ENCODE measurements around the gene CACNA1G. TPM values are rescaled to one million over a fixed set of nuclear protein-coding genes. Genes with fewer than 3 reads are reported as not detected.
A peak's percentile ranks its signal among the peaks of the same experiment; 100 is the strongest.

Gene CACNA1G
- total and polyA plus RNA-seq, 4 donors, result under 0.01 to 0.14 (median 0.01) TPM; not detected in 1

DNA sequence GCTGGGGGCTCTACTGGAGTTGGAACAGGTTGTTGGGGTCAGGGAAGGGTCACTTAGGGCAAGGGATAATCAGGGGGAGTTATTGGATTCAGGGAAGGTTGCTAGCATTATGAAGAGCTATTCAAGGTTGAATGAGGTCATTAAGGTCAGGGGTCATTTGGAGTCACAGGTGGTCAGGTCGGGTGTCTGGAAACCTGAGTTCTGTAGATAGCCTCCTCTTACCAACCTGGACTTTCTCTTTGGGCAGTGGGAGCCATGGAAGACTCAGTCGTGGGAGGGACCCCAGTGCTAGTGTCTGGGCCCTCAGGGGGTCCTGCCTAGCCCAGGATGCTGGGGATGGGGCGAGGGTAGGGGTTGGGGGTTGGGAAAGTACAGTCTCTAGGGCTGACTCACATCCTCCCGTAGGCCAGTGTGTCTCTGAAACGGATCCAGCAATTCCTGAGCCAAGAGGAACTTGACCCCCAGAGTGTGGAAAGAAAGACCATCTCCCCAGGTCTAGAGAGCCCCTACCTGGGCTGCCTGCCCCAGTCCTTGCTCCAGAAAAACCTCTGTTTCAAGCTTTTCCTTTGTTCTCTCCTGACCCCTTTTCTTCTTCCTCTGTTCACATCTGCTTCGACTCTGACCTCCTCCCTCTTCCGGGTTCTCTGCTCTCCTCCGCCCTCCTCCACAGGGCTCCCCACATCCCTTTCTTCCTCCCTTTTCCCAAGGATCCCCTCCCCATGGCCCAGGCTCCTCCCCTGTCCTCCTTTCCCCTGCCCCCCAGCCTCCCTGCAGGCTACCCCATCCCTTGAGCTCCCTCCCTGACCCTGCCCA is 107.7 kb downstream of the CACNA1G start:
- Histone ChIP-seq H3K27ac (ENCODE audit: low read depth in 1 of 2, low read length in 2 of 2) (peak overlapping the region; percentile 28 to 59), H3K4me1 (ENCODE audit: control insufficient read depth in 4 of 4, insufficient read depth in 4 of 4, low read length in 3 of 4) (peaks cover 10 to 39% (median 26%) of the 10 kb centered on the region in 4 donors), H3K9me3 (ENCODE audit: control insufficient read depth in 4 of 4, low read length in 3 of 4) (no peaks in the 10 kb centered on the region), H3K4me3 (ENCODE audit: low read depth in 1 of 3, low read length in 3 of 3) (no peak overlapping the region), H3K27me3 (ENCODE audit: control insufficient read depth in 4 of 4, insufficient read depth in 4 of 4, low read length in 3 of 4) (no peaks in the 10 kb centered on the region), H3K9ac (ENCODE audit: low read depth in 1 of 2, low read length in 2 of 2) (no peak overlapping the region), H3K36me3 (ENCODE audit: control insufficient read depth in 4 of 4, insufficient read depth in 3 of 4, low read depth in 1 of 4, low read length in 3 of 4) (peaks cover 0 to 15% (median 4%) of the 10 kb centered on the region in 4 donors)
- TF ChIP-seq ZBTB33 (IDR thresholded peaks at IDR 0.05) (no peak), NR2F2 (IDR thresholded peaks at IDR 0.05) (peak; percentile 59), REST (IDR thresholded peaks at IDR 0.05) (no peak), RXRA (IDR thresholded peaks at IDR 0.05) (peak; percentile 59 to 72)
- TF ChIP-seq, protein P1, sequence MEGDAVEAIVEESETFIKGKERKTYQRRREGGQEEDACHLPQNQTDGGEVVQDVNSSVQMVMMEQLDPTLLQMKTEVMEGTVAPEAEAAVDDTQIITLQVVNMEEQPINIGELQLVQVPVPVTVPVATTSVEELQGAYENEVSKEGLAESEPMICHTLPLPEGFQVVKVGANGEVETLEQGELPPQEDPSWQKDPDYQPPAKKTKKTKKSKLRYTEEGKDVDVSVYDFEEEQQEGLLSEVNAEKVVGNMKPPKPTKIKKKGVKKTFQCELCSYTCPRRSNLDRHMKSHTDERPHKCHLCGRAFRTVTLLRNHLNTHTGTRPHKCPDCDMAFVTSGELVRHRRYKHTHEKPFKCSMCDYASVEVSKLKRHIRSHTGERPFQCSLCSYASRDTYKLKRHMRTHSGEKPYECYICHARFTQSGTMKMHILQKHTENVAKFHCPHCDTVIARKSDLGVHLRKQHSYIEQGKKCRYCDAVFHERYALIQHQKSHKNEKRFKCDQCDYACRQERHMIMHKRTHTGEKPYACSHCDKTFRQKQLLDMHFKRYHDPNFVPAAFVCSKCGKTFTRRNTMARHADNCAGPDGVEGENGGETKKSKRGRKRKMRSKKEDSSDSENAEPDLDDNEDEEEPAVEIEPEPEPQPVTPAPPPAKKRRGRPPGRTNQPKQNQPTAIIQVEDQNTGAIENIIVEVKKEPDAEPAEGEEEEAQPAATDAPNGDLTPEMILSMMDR (IDR thresholded peaks at IDR 0.05; ENCODE audit: low read depth, low read length, missing input control), result no peak
- TF ChIP-seq, protein P2, sequence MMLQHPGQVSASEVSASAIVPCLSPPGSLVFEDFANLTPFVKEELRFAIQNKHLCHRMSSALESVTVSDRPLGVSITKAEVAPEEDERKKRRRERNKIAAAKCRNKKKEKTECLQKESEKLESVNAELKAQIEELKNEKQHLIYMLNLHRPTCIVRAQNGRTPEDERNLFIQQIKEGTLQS (IDR thresholded peaks at IDR 0.05), result no peak
- WGBS, result 52% methylated on average over 8 of the region's 8 CpGs
- DNase-seq (ENCODE audit: low spot score), result no peak

GRCh38 chr17:50668838-50669581 is 108.5 kb downstream of the CACNA1G start:
- H3K36me3 ChIP-seq (ENCODE audit: control insufficient read depth in 4 of 4, insufficient read depth in 3 of 4, low read depth in 1 of 4, low read length in 3 of 4), result peaks cover 0 to 15% (median 4%) of the 10 kb centered on the region in 4 donors
- WGBS, result 85% methylated on average over 9 of the region's 9 CpGs
- peaks cover 7 to 34% (median 24%) of the 10 kb centered on the region in 4 donors for H3K4me1 ChIP-seq (ENCODE audit: control insufficient read depth in 4 of 4, insufficient read depth in 4 of 4, low read length in 3 of 4)
- H3K9ac ChIP-seq (ENCODE audit: low read depth in 1 of 2, low read length in 2 of 2), result no peak overlapping the region
- no peaks in the 10 kb centered on the region for H3K9me3 ChIP-seq (ENCODE audit: control insufficient read depth in 4 of 4, low read length in 3 of 4)
- no peaks in the 10 kb centered on the region for H3K27me3 ChIP-seq (ENCODE audit: control insufficient read depth in 4 of 4, insufficient read depth in 4 of 4, low read length in 3 of 4)
- H3K4me3 ChIP-seq (ENCODE audit: low read depth in 1 of 3, low read length in 3 of 3), result no peak overlapping the region
- no peak for DNase-seq (ENCODE audit: low spot score)
- H3K27ac ChIP-seq (ENCODE audit: low read depth in 1 of 2, low read length in 2 of 2), result peak overlapping the region; percentile 28 to 59
- TF ChIP-seq YY1 (IDR thresholded peaks at IDR 0.05) (no peak), SP1 (IDR thresholded peaks at IDR 0.05) (no peak), EGR1 (IDR thresholded peaks at IDR 0.05; ENCODE audit: low read depth in 2 of 2) (no peak), RAD21 (IDR thresholded peaks at IDR 0.05) (no peak), ZBTB33 (IDR thresholded peaks at IDR 0.05) (no peak), FOXA1 (IDR thresholded peaks at IDR 0.05) (no peak), JUND (IDR thresholded peaks at IDR 0.05) (no peak), TAF1 (conservative IDR thresholded peaks at IDR 0.05) (no peak), HNF4G (IDR thresholded peaks at IDR 0.05) (no peak), NR2F2 (IDR thresholded peaks at IDR 0.05) (no peak), REST (IDR thresholded peaks at IDR 0.05) (no peak), FOXA2 (IDR thresholded peaks at IDR 0.05) (no peak)
- TF ChIP-seq, protein P3, sequence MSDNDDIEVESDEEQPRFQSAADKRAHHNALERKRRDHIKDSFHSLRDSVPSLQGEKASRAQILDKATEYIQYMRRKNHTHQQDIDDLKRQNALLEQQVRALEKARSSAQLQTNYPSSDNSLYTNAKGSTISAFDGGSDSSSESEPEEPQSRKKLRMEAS (IDR thresholded peaks at IDR 0.05), result no peak

Data from liver (tissue), 9 donors.